Astrocyte (in vitro differentiated cells and primary cell): ENCODE measurements around the gene STMN3.

Experiments
- EZH2 ChIP-seq: IDR thresholded peaks from 2 replicates; pipeline ENCODE4 v1.6.1; 2012; ENCODE audit warnings: mild to moderate bottlenecking, low read length, inconsistent platforms; ENCODE audit not compliant: insufficient read depth
- TF ChIP-seq, protein P1 (sequence below): IDR thresholded peaks from 2 replicates; pipeline ENCODE4 v1.5.1; 2011; ENCODE audit warnings: low read depth, mild to moderate bottlenecking, inconsistent platforms, low read length, moderate library complexity; ENCODE audit not compliant: insufficient read depth

DNA sequence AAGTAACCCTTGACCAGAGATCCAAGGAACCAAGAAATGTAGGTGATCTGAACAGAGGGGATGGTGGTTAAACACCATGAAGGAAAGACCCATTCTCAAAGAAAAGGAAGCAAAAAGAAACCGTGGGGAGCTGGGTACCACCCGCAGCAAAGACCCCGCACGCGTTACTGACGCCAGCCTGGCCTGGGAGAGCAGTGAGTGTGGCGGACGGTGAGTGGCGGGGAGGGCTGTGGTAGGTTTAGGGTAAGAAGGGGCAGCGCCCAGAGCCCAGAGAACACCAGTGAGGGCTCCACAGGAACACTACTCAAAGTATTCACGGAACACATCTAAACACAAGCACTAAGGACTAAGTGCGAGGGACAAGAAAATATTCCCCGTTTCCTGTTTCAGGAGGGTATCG, 30.5 kb downstream of the STMN3 start:
- TF ChIP-seq, protein P1, sequence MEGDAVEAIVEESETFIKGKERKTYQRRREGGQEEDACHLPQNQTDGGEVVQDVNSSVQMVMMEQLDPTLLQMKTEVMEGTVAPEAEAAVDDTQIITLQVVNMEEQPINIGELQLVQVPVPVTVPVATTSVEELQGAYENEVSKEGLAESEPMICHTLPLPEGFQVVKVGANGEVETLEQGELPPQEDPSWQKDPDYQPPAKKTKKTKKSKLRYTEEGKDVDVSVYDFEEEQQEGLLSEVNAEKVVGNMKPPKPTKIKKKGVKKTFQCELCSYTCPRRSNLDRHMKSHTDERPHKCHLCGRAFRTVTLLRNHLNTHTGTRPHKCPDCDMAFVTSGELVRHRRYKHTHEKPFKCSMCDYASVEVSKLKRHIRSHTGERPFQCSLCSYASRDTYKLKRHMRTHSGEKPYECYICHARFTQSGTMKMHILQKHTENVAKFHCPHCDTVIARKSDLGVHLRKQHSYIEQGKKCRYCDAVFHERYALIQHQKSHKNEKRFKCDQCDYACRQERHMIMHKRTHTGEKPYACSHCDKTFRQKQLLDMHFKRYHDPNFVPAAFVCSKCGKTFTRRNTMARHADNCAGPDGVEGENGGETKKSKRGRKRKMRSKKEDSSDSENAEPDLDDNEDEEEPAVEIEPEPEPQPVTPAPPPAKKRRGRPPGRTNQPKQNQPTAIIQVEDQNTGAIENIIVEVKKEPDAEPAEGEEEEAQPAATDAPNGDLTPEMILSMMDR = no peak
- TF ChIP-seq EZH2 = no peak
